Ishikawa (cell line): ENCODE results near the gene EXOG.

ENCODE experiments used
- CEBPB ChIP-seq: IDR thresholded peaks from 2 replicates; pipeline ENCODE4 v1.6.1; 2012
- CREB1 ChIP-seq: IDR thresholded peaks from 2 replicates; pipeline ENCODE4 v1.6.1; 2012; ENCODE audit warnings: low read depth
- EGR1 ChIP-seq: IDR thresholded peaks from 2 replicates; pipeline ENCODE4 v1.6.1; 2012
- EP300 ChIP-seq: IDR thresholded peaks from 2 replicates; pipeline ENCODE4 v1.6.1; 2012; ENCODE audit warnings: borderline replicate concordance
- FOXM1 ChIP-seq: IDR thresholded peaks from 2 replicates; pipeline ENCODE4 v1.6.1; 2012; ENCODE audit warnings: low read depth, borderline replicate concordance
- NFIC ChIP-seq: IDR thresholded peaks from 2 replicates; pipeline ENCODE4 v1.6.1; 2012
- RAD21 ChIP-seq: IDR thresholded peaks from 2 replicates; pipeline ENCODE4 v1.6.1; 2012; ENCODE audit warnings: low read depth
- TAF1 ChIP-seq: IDR thresholded peaks from 2 replicates; pipeline ENCODE4 v1.6.1; 2012; ENCODE audit warnings: low read depth, mild to moderate bottlenecking
- TCF12 ChIP-seq: IDR thresholded peaks from 2 replicates; pipeline ENCODE4 v1.6.1; 2012; ENCODE audit warnings: low read depth
- TEAD4 ChIP-seq: IDR thresholded peaks from 2 replicates; pipeline ENCODE4 v1.6.1; 2012
- YY1 ChIP-seq: IDR thresholded peaks from 2 replicates; pipeline ENCODE4 v1.6.1; 2012; ENCODE audit warnings: low read depth
- ZBTB7A ChIP-seq: IDR thresholded peaks from 2 replicates; pipeline ENCODE4 v1.6.1; 2012; ENCODE audit warnings: low read depth
- TF ChIP-seq, protein P1 (sequence below): IDR thresholded peaks from 2 replicates; pipeline ENCODE4 v1.6.1; 2012; ENCODE audit warnings: low read depth, mild to moderate bottlenecking
- TF ChIP-seq, protein P2 (sequence below): IDR thresholded peaks from 2 replicates; pipeline ENCODE4 v1.6.1; 2012
- TF ChIP-seq, protein P3 (sequence below): IDR thresholded peaks from 2 replicates; pipeline ENCODE4 v1.6.1; 2012

The EXOG gene

DNA sequence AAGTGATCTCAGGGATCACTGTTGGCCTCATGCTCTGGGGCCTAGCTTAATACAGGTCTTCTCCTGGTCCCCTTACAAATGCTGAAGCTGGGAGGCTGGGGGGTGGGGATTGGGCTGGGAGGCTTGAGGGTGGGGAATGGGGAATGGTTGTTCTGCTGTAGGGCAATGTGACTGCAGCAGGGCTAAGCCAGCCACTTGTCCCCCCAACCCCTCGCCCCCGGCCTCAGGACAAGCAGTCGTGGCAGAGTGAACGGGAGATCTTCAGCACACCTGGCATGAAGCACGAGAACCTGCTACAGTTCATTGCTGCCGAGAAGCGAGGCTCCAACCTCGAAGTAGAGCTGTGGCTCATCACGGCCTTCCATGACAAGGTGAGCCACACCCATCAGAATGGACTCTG lies 17.2 kb upstream of the EXOG start:
- TF ChIP-seq EGR1 = no peak
- TF ChIP-seq TEAD4 = no peak
- no peak for TF ChIP-seq NFIC
- no peak for TF ChIP-seq YY1
- no peak for TF ChIP-seq CEBPB
- TF ChIP-seq FOXM1 = no peak
- no peak for TF ChIP-seq CREB1
- TF ChIP-seq, protein P1, sequence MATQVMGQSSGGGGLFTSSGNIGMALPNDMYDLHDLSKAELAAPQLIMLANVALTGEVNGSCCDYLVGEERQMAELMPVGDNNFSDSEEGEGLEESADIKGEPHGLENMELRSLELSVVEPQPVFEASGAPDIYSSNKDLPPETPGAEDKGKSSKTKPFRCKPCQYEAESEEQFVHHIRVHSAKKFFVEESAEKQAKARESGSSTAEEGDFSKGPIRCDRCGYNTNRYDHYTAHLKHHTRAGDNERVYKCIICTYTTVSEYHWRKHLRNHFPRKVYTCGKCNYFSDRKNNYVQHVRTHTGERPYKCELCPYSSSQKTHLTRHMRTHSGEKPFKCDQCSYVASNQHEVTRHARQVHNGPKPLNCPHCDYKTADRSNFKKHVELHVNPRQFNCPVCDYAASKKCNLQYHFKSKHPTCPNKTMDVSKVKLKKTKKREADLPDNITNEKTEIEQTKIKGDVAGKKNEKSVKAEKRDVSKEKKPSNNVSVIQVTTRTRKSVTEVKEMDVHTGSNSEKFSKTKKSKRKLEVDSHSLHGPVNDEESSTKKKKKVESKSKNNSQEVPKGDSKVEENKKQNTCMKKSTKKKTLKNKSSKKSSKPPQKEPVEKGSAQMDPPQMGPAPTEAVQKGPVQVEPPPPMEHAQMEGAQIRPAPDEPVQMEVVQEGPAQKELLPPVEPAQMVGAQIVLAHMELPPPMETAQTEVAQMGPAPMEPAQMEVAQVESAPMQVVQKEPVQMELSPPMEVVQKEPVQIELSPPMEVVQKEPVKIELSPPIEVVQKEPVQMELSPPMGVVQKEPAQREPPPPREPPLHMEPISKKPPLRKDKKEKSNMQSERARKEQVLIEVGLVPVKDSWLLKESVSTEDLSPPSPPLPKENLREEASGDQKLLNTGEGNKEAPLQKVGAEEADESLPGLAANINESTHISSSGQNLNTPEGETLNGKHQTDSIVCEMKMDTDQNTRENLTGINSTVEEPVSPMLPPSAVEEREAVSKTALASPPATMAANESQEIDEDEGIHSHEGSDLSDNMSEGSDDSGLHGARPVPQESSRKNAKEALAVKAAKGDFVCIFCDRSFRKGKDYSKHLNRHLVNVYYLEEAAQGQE = no peak
- TF ChIP-seq, protein P2, sequence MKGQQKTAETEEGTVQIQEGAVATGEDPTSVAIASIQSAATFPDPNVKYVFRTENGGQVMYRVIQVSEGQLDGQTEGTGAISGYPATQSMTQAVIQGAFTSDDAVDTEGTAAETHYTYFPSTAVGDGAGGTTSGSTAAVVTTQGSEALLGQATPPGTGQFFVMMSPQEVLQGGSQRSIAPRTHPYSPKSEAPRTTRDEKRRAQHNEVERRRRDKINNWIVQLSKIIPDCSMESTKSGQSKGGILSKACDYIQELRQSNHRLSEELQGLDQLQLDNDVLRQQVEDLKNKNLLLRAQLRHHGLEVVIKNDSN = no peak
- no peak for TF ChIP-seq RAD21
- no peak for TF ChIP-seq TCF12
- TF ChIP-seq, protein P3, sequence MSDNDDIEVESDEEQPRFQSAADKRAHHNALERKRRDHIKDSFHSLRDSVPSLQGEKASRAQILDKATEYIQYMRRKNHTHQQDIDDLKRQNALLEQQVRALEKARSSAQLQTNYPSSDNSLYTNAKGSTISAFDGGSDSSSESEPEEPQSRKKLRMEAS = no peak
- TF ChIP-seq EP300 = no peak
- no peak for TF ChIP-seq ZBTB7A
- TF ChIP-seq TAF1 = no peak

DNA sequence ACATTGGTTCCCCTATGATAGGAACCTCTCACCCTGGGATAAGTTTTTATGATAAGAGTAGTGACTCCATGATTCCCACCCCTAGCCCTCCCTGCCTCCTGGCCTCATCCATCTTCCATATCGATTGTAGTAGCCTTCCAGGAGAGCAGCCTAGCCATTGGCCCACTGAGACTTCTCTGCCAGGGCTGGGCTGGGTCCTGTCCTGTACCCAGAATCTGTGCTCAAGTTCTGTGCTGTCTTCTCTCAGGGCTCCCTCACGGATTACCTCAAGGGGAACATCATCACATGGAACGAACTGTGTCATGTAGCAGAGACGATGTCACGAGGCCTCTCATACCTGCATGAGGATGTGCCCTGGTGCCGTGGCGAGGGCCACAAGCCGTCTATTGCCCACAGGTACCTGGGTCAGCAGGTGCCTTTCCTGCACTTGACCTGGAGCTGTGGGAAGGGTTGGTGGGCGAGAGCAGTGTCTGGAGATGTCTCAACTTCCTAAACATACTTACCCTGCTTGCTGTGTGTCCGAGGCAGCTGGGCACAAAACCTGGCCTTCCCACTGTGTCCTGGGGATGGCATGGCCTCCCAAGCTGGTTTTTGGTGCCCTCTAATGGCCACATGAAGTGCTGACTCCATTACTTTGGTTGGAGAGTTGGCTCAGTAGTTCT lies 16.6 kb upstream of the EXOG start:
- TF ChIP-seq TCF12 = no peak
- TF ChIP-seq TAF1 = no peak
- no peak for TF ChIP-seq EP300
- no peak for TF ChIP-seq FOXM1
- 0 out of 2 replicates have a peak, but pooled peaks have one; percentile 22 for TF ChIP-seq YY1
- TF ChIP-seq ZBTB7A = no peak
- no peak for TF ChIP-seq CEBPB
- TF ChIP-seq RAD21 = peak; percentile 98

DNA sequence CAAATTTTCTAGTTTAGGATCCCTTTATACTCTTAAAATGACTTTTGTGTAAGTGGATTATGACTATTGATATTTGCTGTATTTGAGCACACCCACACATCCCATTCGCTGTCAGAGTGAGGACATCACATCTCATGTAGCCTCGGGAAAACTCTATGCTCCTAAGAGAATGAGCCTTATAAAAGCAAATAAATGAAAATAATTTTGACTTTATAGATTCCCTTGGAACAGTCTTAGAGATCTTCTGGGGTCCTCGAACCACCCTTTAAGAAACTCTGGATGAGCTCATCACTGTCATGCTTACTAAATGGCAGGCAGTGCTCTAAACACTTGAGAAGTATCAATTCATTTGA lies 16.1 kb upstream of the EXOG start:
- TF ChIP-seq TEAD4 = no peak
- 0 out of 2 replicates have a peak, but pooled peaks have one; percentile 4 for TF ChIP-seq YY1

DNA sequence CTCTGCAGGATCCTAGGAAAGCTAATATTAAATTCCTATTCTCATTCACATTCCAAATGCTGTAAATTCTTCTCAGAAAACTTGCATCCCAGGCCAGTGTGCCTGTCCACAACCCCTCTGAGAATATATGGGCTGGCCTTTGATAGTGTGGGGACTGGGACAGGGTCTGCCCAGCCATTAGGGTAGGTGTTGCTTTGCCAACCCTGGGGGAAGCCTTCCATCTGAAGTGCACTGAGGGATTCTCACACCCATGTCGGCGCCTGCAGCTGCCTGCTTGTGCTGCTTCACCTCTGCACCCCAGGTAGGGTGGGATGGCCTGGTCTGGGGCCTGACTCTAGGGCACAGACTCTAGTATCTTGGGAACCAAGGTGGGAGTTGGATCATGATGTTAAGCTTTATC lies 15.2 kb upstream of the EXOG start:
- TF ChIP-seq EP300 (no peak), FOXM1 (no peak), TCF12 (no peak), NFIC (no peak), EGR1 (no peak), TAF1 (no peak), YY1 (no peak), CEBPB (no peak), ZBTB7A (no peak)
- TF ChIP-seq, protein P2 = no peak
- TF ChIP-seq, protein P3 = no peak

DNA sequence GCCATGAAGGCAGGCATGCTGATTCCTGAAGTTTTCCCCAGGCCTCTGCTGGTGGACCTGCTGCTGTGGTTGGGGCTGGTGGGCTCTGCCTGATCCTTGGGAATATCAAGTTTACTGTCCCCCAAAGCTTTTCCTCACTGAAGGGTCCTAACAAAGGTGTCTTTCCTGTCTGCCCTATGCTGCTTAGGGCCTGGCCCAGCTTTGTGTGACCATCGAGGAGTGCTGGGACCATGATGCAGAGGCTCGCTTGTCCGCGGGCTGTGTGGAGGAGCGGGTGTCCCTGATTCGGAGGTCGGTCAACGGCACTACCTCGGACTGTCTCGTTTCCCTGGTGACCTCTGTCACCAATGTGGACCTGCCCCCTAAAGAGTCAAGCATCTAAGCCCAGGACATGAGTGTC lies 13.2 kb upstream of the EXOG start:
- TF ChIP-seq TAF1 (no peak), EP300 (no peak), CREB1 (no peak), RAD21 (no peak), FOXM1 (no peak), NFIC (no peak), TCF12 (no peak), TEAD4 (no peak), ZBTB7A (no peak), CEBPB (no peak), EGR1 (no peak), YY1 (no peak)
- TF ChIP-seq, protein P1 = no peak
- TF ChIP-seq, protein P2 = no peak
- TF ChIP-seq, protein P3 = no peak

DNA sequence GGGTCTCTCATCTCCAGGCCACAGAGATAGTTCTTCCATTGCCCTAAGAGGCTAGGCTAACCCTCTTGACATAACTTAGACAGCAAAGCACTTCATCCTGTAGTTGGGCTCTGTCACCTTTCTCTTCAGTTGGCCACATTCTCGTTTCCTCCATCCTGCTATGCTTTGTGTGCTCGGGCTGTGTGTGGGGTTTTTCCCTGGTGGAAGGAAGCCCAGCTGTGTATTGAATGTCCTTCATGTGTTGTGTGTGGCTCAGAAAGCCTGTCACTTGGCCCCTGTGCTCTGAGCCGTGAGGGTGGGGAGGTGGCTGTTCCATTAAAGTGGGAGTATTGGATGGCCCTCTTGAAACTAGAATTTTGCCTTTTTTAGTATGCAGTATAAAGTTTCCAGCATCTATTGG lies 8.8 kb upstream of the EXOG start:
- no peak for TF ChIP-seq TCF12
- no peak for TF ChIP-seq CREB1
- no peak for TF ChIP-seq CEBPB
- no peak for TF ChIP-seq YY1
- TF ChIP-seq, protein P3 = no peak
- no peak for TF ChIP-seq TAF1
- TF ChIP-seq EP300 = no peak
- TF ChIP-seq, protein P1 = no peak
- TF ChIP-seq TEAD4 = no peak
- TF ChIP-seq FOXM1 = no peak
- TF ChIP-seq, protein P2 = no peak
- no peak for TF ChIP-seq EGR1
- TF ChIP-seq RAD21 = no peak
- no peak for TF ChIP-seq NFIC
- TF ChIP-seq ZBTB7A = no peak
